Activated CD4-positive, alpha-beta memory T cell treated with anti-CD3 and anti-CD28 coated beads, Interleukin-2, amount 10 ng/mL, durations not matched to agents 7 days and 5 days (primary cell): ENCODE measurements around the gene TLE5. TPM values are rescaled to one million over a fixed set of nuclear protein-coding genes. Genes with fewer than 3 reads are reported as not detected.
"Not testable (repeated sequence)": the region's sequence is repeated elsewhere in the genome, so short reads cannot be mapped to it uniquely, and the experiment has no call there.

Experiments
- CTCF ChIA-PET: fragments of 350-600 bp; sonication (Branson Sonifier 250); formaldehyde crosslinking; loops from one replicate; lab custom pipeline; 2021; ENCODE audit warnings: antibody characterized with exemption, inconsistent platforms; lab: Charles Lee
- POLR2A ChIA-PET: fragments of 350-600 bp; sonication (Branson Sonifier 250); formaldehyde crosslinking; loops from one replicate; lab custom pipeline; 2021; ENCODE audit warnings: antibody characterized with exemption; lab: Charles Lee
- DNase-seq: peaks from one replicate; pipeline ENCODE4 v3.0.0-alpha.2; 2020
- H3K27ac Mint-ChIP-seq: one replicate; pipeline ENCODE4 v1.8.0; 2021; ENCODE audit warnings: mild to moderate bottlenecking, mixed read lengths
- H3K27me3 Mint-ChIP-seq: one replicate; pipeline ENCODE4 v1.8.0; 2021; ENCODE audit warnings: mixed read lengths
- H3K36me3 Mint-ChIP-seq: one replicate; pipeline ENCODE4 v1.8.0; 2021; ENCODE audit warnings: low read depth, mixed read lengths
- H3K4me1 Mint-ChIP-seq: one replicate; pipeline ENCODE4 v1.8.0; 2021; ENCODE audit warnings: mixed read lengths
- H3K4me3 Mint-ChIP-seq: one replicate; pipeline ENCODE4 v1.8.0; 2021; ENCODE audit warnings: mild to moderate bottlenecking, mixed read lengths
- H3K9me3 Mint-ChIP-seq: one replicate; pipeline ENCODE4 v1.8.0; 2021; ENCODE audit warnings: mixed read lengths
- total RNA-seq, 2 experiments: library from RNA; stranded (reverse); gene quantifications; one replicate each; pipeline ENCODE4 v1.2.3, GENCODE V29; 2021

The TLE5 gene
- total RNA-seq, 2 experiments from 2014 or later, result 712 to 724 TPM

- no peaks in the 10 kb centered on the region for H3K9me3 Mint-ChIP-seq
- no peak for DNase-seq
- H3K27ac Mint-ChIP-seq, result no peak overlapping the region
- no peaks in the 10 kb centered on the region for H3K36me3 Mint-ChIP-seq
- peaks cover 25% of the 10 kb centered on the region for H3K4me1 Mint-ChIP-seq
- ChIA-PET POLR2A (interaction anchor here (1.1 to 4.6 kb wide), 2 partner anchors 12 to 50 kb away, joined by 4 to 18 read pairs; no protein-coding TSS in a partner anchor), CTCF (interaction anchor here (0.7 to 0.8 kb wide), 2 partner anchors 11 to 74 kb away, joined by 3 to 5 read pairs; no protein-coding TSS in a partner anchor)
- H3K27me3 Mint-ChIP-seq, result peaks cover 21% of the 10 kb centered on the region
- H3K4me3 Mint-ChIP-seq, result no peak overlapping the region
Observed at GRCh38 chr19:3024509-3024869, 37.8 kb downstream of the TLE5 start.

DNA sequence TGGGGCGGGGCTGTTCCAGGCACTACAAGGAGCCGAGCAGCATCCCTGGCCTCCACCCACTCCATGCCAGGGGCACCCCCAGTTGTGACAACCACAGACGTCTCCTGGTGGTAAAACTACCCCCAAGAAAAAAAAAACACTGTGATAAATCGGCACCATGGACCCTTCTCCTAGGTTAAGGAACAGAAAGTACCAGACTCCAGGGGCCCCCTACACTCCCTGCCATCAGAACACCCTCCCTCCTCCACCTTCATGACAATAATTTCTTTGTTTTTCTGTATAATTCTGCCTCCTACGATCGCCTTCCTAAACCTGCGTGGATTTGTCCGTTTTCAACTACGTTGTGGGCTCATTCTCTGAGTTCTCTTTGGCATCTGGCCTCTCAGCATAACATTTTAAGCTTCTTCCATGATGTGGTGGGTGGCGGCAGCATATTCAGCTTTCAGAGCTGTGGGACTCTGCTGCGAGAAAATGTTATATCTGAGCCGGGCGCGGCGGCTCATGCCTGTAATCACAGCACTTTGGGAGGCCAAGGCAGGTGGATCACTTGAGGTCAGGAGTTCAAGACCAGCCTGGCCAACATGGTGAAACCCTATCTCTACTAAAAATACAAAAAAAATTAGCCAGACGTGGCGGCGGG, 41.9 kb downstream of the TLE5 start:
- H3K27ac Mint-ChIP-seq, result no peak overlapping the region
- ChIA-PET CTCF (no interaction called here), POLR2A (no interaction called here)
- H3K4me1 Mint-ChIP-seq, result peaks cover 24% of the 10 kb centered on the region
- DNase-seq, result no peak
- H3K36me3 Mint-ChIP-seq, result no peaks in the 10 kb centered on the region
- H3K9me3 Mint-ChIP-seq, result no peaks in the 10 kb centered on the region
- peaks cover 5% of the 10 kb centered on the region for H3K27me3 Mint-ChIP-seq
- no peak overlapping the region for H3K4me3 Mint-ChIP-seq

DNA sequence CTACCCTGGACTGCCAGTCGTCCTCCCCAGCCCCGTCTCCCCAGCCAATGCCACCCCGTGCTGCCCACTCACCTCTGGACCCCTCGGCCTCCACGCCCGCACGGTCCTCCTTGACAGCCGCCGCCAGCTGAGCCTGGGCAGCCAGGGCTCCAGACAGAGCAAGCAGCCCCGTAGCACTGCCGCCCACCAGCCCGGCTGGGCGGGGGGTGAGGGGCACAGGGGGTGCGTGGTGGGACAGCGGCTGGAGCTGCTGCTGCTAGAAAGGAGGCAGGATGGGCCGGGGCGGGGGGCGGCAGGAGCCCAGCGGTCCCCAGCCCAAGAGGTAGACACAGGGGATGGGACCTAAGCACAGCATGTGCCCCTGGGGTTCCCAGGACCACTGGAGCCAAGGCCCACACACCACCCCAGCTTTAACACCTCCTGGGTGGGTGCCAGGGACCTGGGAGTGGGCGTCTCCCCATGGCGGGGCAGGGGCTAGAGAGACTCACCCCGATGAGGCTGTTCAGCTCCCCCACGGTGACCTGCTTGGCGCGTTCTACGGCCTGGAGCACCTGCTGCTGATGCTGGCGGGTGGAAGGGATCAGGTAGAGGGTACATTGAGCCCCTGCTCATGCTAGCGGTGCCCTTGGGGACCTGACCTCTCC, 43.0 kb downstream of the TLE5 start:
- H3K36me3 Mint-ChIP-seq, result no peaks in the 10 kb centered on the region
- no peak for DNase-seq
- H3K9me3 Mint-ChIP-seq, result no peaks in the 10 kb centered on the region
- peaks cover 1% of the 10 kb centered on the region for H3K27me3 Mint-ChIP-seq
- H3K4me1 Mint-ChIP-seq, result peaks cover 15% of the 10 kb centered on the region
- H3K4me3 Mint-ChIP-seq, result no peak overlapping the region
- ChIA-PET POLR2A (no interaction called here), CTCF (no interaction called here)
- H3K27ac Mint-ChIP-seq, result no peak overlapping the region

DNA sequence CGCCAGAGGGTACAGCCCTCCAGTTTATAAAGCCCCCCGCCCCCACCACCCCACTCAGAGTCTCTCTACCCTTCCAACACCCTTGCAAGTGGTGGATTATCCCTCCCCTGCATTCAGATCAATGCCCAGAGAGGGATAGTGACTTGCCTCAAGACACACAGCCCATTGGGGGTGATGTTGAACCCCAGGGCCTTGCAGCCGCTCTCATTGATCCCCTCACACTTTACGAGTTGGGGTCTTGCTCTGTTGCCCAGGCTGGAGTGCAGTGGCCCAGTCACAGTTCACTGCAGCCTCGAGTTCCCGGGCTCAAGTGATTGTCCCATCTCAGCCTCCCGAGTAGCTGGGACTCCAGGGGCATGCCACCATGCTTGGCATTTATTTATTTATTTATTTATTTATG, 44.4 kb downstream of the TLE5 start:
- Mint-ChIP-seq H3K9me3 (no peaks in the 10 kb centered on the region), H3K4me1 (peaks cover 5% of the 10 kb centered on the region), H3K27ac (no peak overlapping the region), H3K27me3 (no peaks in the 10 kb centered on the region), H3K36me3 (no peaks in the 10 kb centered on the region), H3K4me3 (no peak overlapping the region)
- ChIA-PET CTCF (no interaction called here), POLR2A (no interaction called here)
- no peak for DNase-seq

- ChIA-PET CTCF (interaction anchor here (0.6 kb wide), 1 partner anchor 199 kb away, joined by 3 read pairs; no protein-coding TSS in a partner anchor), POLR2A (interaction anchor here (1.5 kb wide), 1 partner anchor 10 kb away, joined by 3 read pairs; no protein-coding TSS in a partner anchor)
- no peaks in the 10 kb centered on the region for H3K9me3 Mint-ChIP-seq
- no peaks in the 10 kb centered on the region for H3K27me3 Mint-ChIP-seq
- H3K4me1 Mint-ChIP-seq, result no peaks in the 10 kb centered on the region
- no peaks in the 10 kb centered on the region for H3K36me3 Mint-ChIP-seq
- no peak overlapping the region for H3K4me3 Mint-ChIP-seq
- H3K27ac Mint-ChIP-seq, result no peak overlapping the region
- no peak for DNase-seq
Observed at GRCh38 chr19:3015126-3016057, 46.9 kb downstream of the TLE5 start.

DNA sequence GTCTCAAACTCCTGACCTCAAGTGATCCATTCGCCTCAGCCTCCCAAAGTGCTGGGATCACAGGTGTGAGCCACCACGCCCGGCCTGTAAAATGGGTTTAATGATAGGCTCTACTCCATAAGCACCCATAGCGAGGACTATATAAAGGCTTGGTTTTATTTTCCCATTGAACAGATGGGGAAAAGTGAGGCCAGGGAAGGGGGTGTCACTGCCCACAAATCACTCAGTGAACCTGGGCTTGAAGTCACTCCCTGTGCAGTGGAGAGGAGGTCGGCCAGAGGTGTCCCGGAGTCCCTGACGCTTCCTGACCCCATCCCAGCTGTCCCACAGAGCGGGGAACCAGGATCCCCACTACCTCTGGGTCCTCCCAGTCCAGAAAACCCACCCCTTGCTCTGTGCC, 48.2 kb downstream of the TLE5 start:
- CTCF ChIA-PET, result no interaction called here
- POLR2A ChIA-PET, result no interaction called here

DNA sequence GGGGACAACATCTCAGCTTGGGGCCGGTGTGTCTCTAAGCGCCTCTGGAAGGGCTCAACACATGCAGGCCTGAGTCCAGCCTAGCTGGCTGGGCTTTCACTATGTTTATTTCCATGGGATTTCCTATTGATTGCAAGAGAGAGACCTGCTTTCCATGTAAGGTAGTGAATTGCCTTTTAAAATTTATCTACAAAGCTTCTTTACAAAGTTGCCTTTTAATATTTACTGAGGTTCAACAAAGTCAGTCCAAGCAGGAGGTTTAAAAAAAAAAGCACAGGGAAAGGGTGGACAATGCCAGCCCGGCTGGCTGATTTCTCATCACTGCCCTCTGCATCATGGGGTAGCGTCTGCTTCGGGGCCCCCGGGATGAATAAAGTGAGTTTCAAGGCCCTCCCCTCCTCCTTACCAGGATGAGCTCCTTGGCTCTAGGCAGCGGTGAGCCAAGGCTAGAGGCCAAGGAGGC, 49.0 kb downstream of the TLE5 start:
- Mint-ChIP-seq H3K27ac (no peak overlapping the region), H3K4me3 (no peak overlapping the region), H3K36me3 (no peaks in the 10 kb centered on the region), H3K27me3 (no peaks in the 10 kb centered on the region), H3K9me3 (no peaks in the 10 kb centered on the region), H3K4me1 (no peaks in the 10 kb centered on the region)
- ChIA-PET POLR2A (no interaction called here), CTCF (interaction anchor here (1.3 kb wide), 1 partner anchor 9 kb away, joined by 4 read pairs; no protein-coding TSS in a partner anchor)
- no peak for DNase-seq

More for the DNA sequence above, 48.2 kb downstream of the TLE5 start:
- Mint-ChIP-seq H3K27me3 (no peaks in the 10 kb centered on the region), H3K36me3 (no peaks in the 10 kb centered on the region), H3K4me3 (no peak overlapping the region), H3K27ac (no peak overlapping the region), H3K9me3 (no peaks in the 10 kb centered on the region), H3K4me1 (no peaks in the 10 kb centered on the region)
- no peak for DNase-seq

GRCh38 chr19:3012621-3013262, 49.6 kb downstream of the TLE5 start:
- Mint-ChIP-seq H3K4me3 (no peak overlapping the region), H3K4me1 (no peaks in the 10 kb centered on the region), H3K27ac (no peak overlapping the region), H3K27me3 (no peaks in the 10 kb centered on the region), H3K9me3 (no peaks in the 10 kb centered on the region), H3K36me3 (no peaks in the 10 kb centered on the region)
- ChIA-PET CTCF (interaction anchor here (1.3 kb wide), 1 partner anchor 8 kb away, joined by 4 read pairs; no protein-coding TSS in a partner anchor), POLR2A (no interaction called here)
- no peak for DNase-seq

- H3K4me1 Mint-ChIP-seq, H3K27me3 Mint-ChIP-seq, H3K4me3 Mint-ChIP-seq, DNase-seq, POLR2A ChIA-PET, H3K9me3 Mint-ChIP-seq, H3K27ac Mint-ChIP-seq, H3K36me3 Mint-ChIP-seq: not testable (repeated sequence)
- CTCF ChIA-PET, result interaction anchor here (1.3 kb wide), 1 partner anchor 7 kb away, joined by 4 read pairs; no protein-coding TSS in a partner anchor
Observed at GRCh38 chr19:3012059-3012458, 50.2 kb downstream of the TLE5 start.

- ChIA-PET CTCF (no interaction called here), POLR2A (no interaction called here)
- Mint-ChIP-seq H3K9me3 (no peaks in the 10 kb centered on the region), H3K27me3 (no peaks in the 10 kb centered on the region), H3K27ac (no peak overlapping the region), H3K4me3 (no peak overlapping the region), H3K36me3 (no peaks in the 10 kb centered on the region), H3K4me1 (no peaks in the 10 kb centered on the region)
- DNase-seq, result no peak
Observed at GRCh38 chr19:3010871-3011270, 51.4 kb downstream of the TLE5 start.

- no peak overlapping the region for H3K27ac Mint-ChIP-seq
- no peaks in the 10 kb centered on the region for H3K4me1 Mint-ChIP-seq
- ChIA-PET POLR2A (no interaction called here), CTCF (no interaction called here)
- no peaks in the 10 kb centered on the region for H3K36me3 Mint-ChIP-seq
- DNase-seq, result no peak
- H3K27me3 Mint-ChIP-seq, result no peaks in the 10 kb centered on the region
- no peak overlapping the region for H3K4me3 Mint-ChIP-seq
- no peaks in the 10 kb centered on the region for H3K9me3 Mint-ChIP-seq
Observed at GRCh38 chr19:3008994-3009393, 53.3 kb downstream of the TLE5 start.

DNA sequence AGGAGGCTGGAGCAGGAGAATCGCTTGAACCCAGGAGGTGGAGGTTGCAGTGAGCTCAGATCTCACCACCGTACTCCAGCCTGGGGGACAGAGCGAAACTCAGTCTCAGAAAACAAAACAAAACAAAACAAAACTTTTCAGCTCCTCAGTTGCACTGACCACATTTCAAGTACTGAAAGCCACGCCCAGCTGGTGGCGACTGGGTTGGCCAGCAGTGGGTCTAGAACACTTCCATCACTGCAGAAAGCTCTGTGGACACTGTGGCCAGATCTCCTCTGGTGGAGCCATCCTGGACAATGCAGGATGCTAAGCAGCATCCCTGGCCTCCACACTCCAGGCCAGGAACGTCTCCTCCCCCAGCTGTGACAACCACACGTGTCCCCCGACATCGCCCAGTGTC, 54.3 kb downstream of the TLE5 start:
- ChIA-PET CTCF (no interaction called here), POLR2A (no interaction called here)
- no peaks in the 10 kb centered on the region for H3K36me3 Mint-ChIP-seq
- no peak overlapping the region for H3K27ac Mint-ChIP-seq
- no peaks in the 10 kb centered on the region for H3K9me3 Mint-ChIP-seq
- no peak overlapping the region for H3K4me3 Mint-ChIP-seq
- H3K4me1 Mint-ChIP-seq, result no peaks in the 10 kb centered on the region
- H3K27me3 Mint-ChIP-seq, result no peaks in the 10 kb centered on the region
- DNase-seq, result no peak
